CD4-positive, alpha-beta memory T cell (primary cell): ENCODE data around the gene PLA2G2F. TPM values are rescaled to one million over a fixed set of nuclear protein-coding genes. Genes with fewer than 3 reads are reported as not detected.
A peak's percentile ranks its signal among the peaks of the same experiment; 100 is the strongest.

ENCODE experiments used
- CTCF ChIA-PET: fragments of 350-600 bp; sonication (Branson Sonifier 250); formaldehyde crosslinking; loops from one replicate; lab custom pipeline; 2021; ENCODE audit warnings: inconsistent platforms; ENCODE audit not compliant: partially characterized antibody; lab: Charles Lee
- POLR2A ChIA-PET: fragments of 350-600 bp; sonication (Branson Sonifier 250); formaldehyde crosslinking; loops from one replicate; lab custom pipeline; 2021; ENCODE audit not compliant: partially characterized antibody; lab: Charles Lee
- DNase-seq, 5 donors: peaks; one replicate each; pipeline versions ENCODE4 v3.0.0 to v3.0.0-alpha.2; 2020 to 2022; ENCODE audit warnings: mixed read lengths in 1 of 5
- H3K27ac ChIP-seq: one replicate; pipeline ENCODE4 v1.7.0; 2013; ENCODE audit warnings: low read depth, low read length
- H3K27me3 ChIP-seq: 2 replicates; pipeline ENCODE4 v1.7.0; 2013; ENCODE audit warnings: mild to moderate bottlenecking, low read length, moderate library complexity; ENCODE audit not compliant: insufficient read depth
- H3K36me3 ChIP-seq: 2 replicates; pipeline ENCODE4 v1.7.0; 2013; ENCODE audit warnings: mild to moderate bottlenecking, low read length, moderate library complexity; ENCODE audit not compliant: insufficient read depth
- H3K4me1 ChIP-seq: 2 replicates; pipeline ENCODE4 v1.7.0; 2013; ENCODE audit warnings: mild to moderate bottlenecking, low read length, moderate library complexity; ENCODE audit not compliant: insufficient read depth
- H3K4me3 ChIP-seq, 2 donors: one replicate each; pipeline ENCODE4 v1.7.0; 2013; ENCODE audit warnings: low read length in 2 of 2, mild to moderate bottlenecking in 1 of 2
- H3K9me3 ChIP-seq, 2 donors: one replicate each; pipeline ENCODE4 v1.7.0; 2013; ENCODE audit warnings: low read length in 2 of 2, control low read depth in 1 of 2; ENCODE audit not compliant: control insufficient read depth in 1 of 2
- H3K27ac Mint-ChIP-seq, 7 donors: one replicate each; pipeline ENCODE4 v1.8.0; 2020 to 2021; ENCODE audit warnings: mixed read lengths in 7 of 7, mild to moderate bottlenecking in 6 of 7, inconsistent platforms in 3 of 7, moderate library complexity in 3 of 7
- H3K27me3 Mint-ChIP-seq, 2 donors: one replicate each; pipeline ENCODE4 v1.8.0; 2020 to 2021; ENCODE audit warnings: mixed read lengths in 2 of 2
- H3K36me3 Mint-ChIP-seq, 2 donors: one replicate each; pipeline ENCODE4 v1.8.0; 2020 to 2021; ENCODE audit warnings: mixed read lengths in 2 of 2, inconsistent platforms in 1 of 2, mild to moderate bottlenecking in 1 of 2
- H3K4me1 Mint-ChIP-seq, 4 donors: one replicate each; pipeline ENCODE4 v1.8.0; 2020 to 2021; ENCODE audit warnings: mixed read lengths in 4 of 4, mild to moderate bottlenecking in 1 of 4
- H3K4me3 Mint-ChIP-seq, 8 donors: one replicate each; pipeline ENCODE4 v1.8.0; 2020 to 2021; ENCODE audit warnings: mixed read lengths in 8 of 8, mild to moderate bottlenecking in 7 of 8, moderate library complexity in 6 of 8, inconsistent platforms in 3 of 8
- H3K9me3 Mint-ChIP-seq, 8 donors: one replicate each; pipeline ENCODE4 v1.8.0; 2020 to 2021; ENCODE audit warnings: mixed read lengths in 8 of 8, mild to moderate bottlenecking in 5 of 8, inconsistent platforms in 3 of 8, moderate library complexity in 1 of 8
- intact Hi-C: fragments of 100-400 bp; cut with micrococcal nuclease; formaldehyde crosslinking; loops from one replicate; pipeline ENCODE4 v1.15.1; 2023
- polyA plus RNA-seq, 2 donors: library from polyadenylated mRNA; unstranded; fragments of 300-500 nt; fragmentation: Illumina TruSeq; gene quantifications; one replicate each; pipeline ENCODE4 v1.2.3, GENCODE V29; 2021
- total RNA-seq, 2 experiments: library from RNA; stranded (reverse); gene quantifications; one replicate each; pipeline ENCODE4 v1.2.3, GENCODE V29; 2021

PLA2G2F gene
- total and polyA plus RNA-seq, 4 experiments from 2014 or later, result not detected

DNA sequence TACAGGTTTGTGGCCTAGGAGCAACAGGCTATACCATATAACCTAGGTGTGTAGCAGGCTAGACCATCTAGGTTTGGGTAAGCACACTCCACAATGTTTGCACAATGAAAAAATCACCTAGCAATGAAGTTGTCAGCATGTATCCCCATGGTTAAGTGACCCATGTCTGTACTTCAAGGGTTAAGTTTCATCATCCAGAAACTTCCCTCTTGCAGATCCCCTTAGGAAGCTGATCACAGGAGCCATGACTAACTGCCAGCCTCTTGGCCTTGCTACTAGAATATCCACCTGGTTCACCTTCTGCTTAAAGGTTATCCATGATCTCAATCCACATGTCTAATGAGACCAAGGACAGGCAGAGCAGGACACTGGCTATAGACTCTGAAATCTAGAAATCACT is 43.3 kb downstream of the PLA2G2F start:
- intact Hi-C loops, result no loop called here
- Mint-ChIP-seq H3K4me1 (peaks cover 25 to 40% (median 32%) of the 10 kb centered on the region in 4 donors), H3K27me3 (no peaks in the 10 kb centered on the region), H3K27ac (peak overlapping the region in 1 of 7 donors; percentile 43), H3K4me3 (no peak overlapping the region), H3K9me3 (no peaks in the 10 kb centered on the region), H3K36me3 (no peaks in the 10 kb centered on the region)
- Histone ChIP-seq H3K27me3 (no peaks in the 10 kb centered on the region), H3K4me1 (peaks cover 29% of the 10 kb centered on the region), H3K27ac (no peak overlapping the region), H3K36me3 (no peaks in the 10 kb centered on the region), H3K9me3 (no peaks in the 10 kb centered on the region), H3K4me3 (no peak overlapping the region)
- no peak for DNase-seq
- POLR2A ChIA-PET, result no interaction called here
- CTCF ChIA-PET, result interaction anchor here (1.1 to 6.3 kb wide), 5 partner anchors 11 to 30 kb away, joined by 3 to 58 read pairs (median 5); no protein-coding TSS in a partner anchor

DNA sequence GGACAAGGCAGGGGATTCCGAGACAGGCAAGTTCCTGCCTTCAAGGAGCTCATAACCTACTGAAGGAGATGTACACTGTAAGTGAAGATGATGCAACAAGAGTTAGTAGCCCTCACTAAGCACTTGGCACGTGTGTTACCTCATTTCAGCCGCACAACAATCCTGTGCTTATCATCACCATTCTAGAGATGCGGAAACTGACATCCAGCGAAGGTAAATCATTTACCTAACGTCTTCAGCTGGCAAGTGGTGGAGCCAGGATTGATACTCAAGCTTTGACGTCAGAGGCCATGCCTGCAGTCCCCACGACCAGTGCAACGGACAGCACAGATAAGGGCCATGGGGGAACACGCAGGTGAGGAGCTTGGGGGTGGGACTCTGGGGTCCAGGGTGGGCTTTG is 43.9 kb downstream of the PLA2G2F start:
- no peak overlapping the region for H3K4me3 ChIP-seq
- peaks cover 35% of the 10 kb centered on the region for H3K4me1 ChIP-seq
- H3K4me3 Mint-ChIP-seq, result peak overlapping the region in 1 of 8 donors; percentile 12
- no peaks in the 10 kb centered on the region for H3K9me3 Mint-ChIP-seq
- ChIA-PET POLR2A (no interaction called here), CTCF (interaction anchor here (0.6 to 6.3 kb wide), 5 partner anchors 11 to 265 kb away, joined by 3 to 58 read pairs (median 5); no protein-coding TSS in a partner anchor)
- no peaks in the 10 kb centered on the region for H3K36me3 Mint-ChIP-seq
- H3K4me1 Mint-ChIP-seq, result peaks cover 31 to 46% (median 38%) of the 10 kb centered on the region in 4 donors
- DNase-seq, result no peak
- H3K27ac Mint-ChIP-seq, result peak overlapping the region in 2 of 7 donors; percentile 77 to 80
- H3K27ac ChIP-seq, result no peak overlapping the region
- H3K27me3 Mint-ChIP-seq, result no peaks in the 10 kb centered on the region
- H3K9me3 ChIP-seq, result no peaks in the 10 kb centered on the region
- H3K27me3 ChIP-seq, result no peaks in the 10 kb centered on the region
- intact Hi-C loops, result no loop called here
- no peaks in the 10 kb centered on the region for H3K36me3 ChIP-seq

DNA sequence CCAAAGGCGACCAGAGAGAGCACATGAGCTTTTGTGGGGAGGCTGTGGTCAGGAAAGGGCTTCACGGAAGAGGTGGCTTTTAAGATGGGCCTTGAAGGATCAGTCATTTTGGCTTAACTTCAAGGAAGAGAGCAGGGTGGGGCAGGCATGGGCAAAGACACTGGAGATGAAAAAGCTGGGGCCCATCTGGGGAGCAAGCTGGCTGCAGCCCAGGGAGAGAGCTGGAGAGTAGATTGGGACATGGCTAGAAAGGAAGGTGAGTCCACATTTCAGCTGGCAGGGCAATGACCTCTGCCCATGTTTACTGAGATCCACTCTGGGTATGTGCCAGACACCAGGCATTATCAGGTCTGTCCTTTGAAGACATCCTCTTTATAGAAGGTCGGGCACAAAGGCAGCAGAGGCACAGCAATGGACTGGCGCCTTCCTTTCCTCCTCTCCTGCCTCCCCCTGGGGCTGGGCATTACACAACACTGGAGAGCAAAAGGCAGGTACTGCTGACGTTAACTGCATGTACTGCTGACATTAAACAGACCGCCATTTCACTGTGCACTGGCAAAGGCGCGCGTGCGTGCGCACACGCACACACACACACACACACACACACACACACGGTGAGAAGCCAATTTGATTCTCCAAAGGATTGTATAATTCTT is 44.6 kb downstream of the PLA2G2F start:
- DNase-seq, result no peak
- no peaks in the 10 kb centered on the region for H3K36me3 ChIP-seq
- H3K4me3 ChIP-seq, result no peak overlapping the region
- peak overlapping the region in 5 of 7 donors; percentile 44 to 80 (median 77) for H3K27ac Mint-ChIP-seq
- POLR2A ChIA-PET, result no interaction called here
- intact Hi-C loops, result no loop called here
- H3K36me3 Mint-ChIP-seq, result no peaks in the 10 kb centered on the region
- no peak overlapping the region for H3K27ac ChIP-seq
- peak overlapping the region in 7 of 8 donors; percentile 7 to 89 (median 41) for H3K4me3 Mint-ChIP-seq
- H3K4me1 Mint-ChIP-seq, result peaks cover 36 to 53% (median 44%) of the 10 kb centered on the region in 4 donors
- peaks cover 42% of the 10 kb centered on the region for H3K4me1 ChIP-seq
- no peaks in the 10 kb centered on the region for H3K27me3 ChIP-seq
- no peaks in the 10 kb centered on the region for H3K9me3 ChIP-seq
- peaks cover 0 to 2% of the 10 kb centered on the region in 2 donors for H3K27me3 Mint-ChIP-seq
- H3K9me3 Mint-ChIP-seq, result no peaks in the 10 kb centered on the region
- CTCF ChIA-PET, result interaction anchor here (1.1 to 1.6 kb wide), 5 partner anchors 10 to 32 kb away, joined by 3 to 6 read pairs (median 5); no protein-coding TSS in a partner anchor

DNA sequence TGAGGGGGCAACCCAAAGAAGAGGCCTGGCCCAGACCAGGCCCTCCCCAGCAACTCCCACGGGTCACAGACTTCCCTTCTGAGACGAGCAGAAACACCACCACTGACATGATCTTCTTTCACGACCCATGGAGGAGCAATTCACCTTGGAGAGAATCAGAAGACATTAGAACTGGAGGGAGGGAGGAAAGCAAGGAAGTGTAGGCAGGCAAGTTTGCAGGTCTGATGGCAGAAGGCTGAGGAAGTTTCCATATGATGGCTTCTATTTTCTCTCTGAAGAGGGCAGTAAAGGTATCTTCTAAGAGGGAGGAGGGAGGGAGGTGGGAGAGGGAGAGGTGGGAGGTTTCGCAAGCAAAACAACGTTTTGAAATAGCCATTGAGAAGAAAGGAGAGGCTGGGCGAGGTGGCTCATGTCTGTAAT is 45.4 kb downstream of the PLA2G2F start:
- H3K4me1 ChIP-seq, result peaks cover 47% of the 10 kb centered on the region
- no peaks in the 10 kb centered on the region for H3K9me3 Mint-ChIP-seq
- H3K36me3 Mint-ChIP-seq, result no peaks in the 10 kb centered on the region
- H3K4me3 ChIP-seq, result no peak overlapping the region
- H3K36me3 ChIP-seq, result no peaks in the 10 kb centered on the region
- no peak for DNase-seq
- no peaks in the 10 kb centered on the region for H3K9me3 ChIP-seq
- CTCF ChIA-PET, result interaction anchor here (1.1 to 1.4 kb wide), 2 partner anchors 9 to 10 kb away, joined by 4 to 5 read pairs; no protein-coding TSS in a partner anchor
- peaks cover 0 to 3% of the 10 kb centered on the region in 2 donors for H3K27me3 Mint-ChIP-seq
- no peaks in the 10 kb centered on the region for H3K27me3 ChIP-seq
- intact Hi-C loops, result no loop called here
- POLR2A ChIA-PET, result no interaction called here
- H3K4me1 Mint-ChIP-seq, result peaks cover 36 to 59% (median 45%) of the 10 kb centered on the region in 4 donors
- H3K27ac Mint-ChIP-seq, result peak overlapping the region in 6 of 7 donors; percentile 34 to 80 (median 48)
- H3K4me3 Mint-ChIP-seq, result peak overlapping the region in 7 of 8 donors; percentile 0 to 89 (median 85)
- H3K27ac ChIP-seq, result no peak overlapping the region

DNA sequence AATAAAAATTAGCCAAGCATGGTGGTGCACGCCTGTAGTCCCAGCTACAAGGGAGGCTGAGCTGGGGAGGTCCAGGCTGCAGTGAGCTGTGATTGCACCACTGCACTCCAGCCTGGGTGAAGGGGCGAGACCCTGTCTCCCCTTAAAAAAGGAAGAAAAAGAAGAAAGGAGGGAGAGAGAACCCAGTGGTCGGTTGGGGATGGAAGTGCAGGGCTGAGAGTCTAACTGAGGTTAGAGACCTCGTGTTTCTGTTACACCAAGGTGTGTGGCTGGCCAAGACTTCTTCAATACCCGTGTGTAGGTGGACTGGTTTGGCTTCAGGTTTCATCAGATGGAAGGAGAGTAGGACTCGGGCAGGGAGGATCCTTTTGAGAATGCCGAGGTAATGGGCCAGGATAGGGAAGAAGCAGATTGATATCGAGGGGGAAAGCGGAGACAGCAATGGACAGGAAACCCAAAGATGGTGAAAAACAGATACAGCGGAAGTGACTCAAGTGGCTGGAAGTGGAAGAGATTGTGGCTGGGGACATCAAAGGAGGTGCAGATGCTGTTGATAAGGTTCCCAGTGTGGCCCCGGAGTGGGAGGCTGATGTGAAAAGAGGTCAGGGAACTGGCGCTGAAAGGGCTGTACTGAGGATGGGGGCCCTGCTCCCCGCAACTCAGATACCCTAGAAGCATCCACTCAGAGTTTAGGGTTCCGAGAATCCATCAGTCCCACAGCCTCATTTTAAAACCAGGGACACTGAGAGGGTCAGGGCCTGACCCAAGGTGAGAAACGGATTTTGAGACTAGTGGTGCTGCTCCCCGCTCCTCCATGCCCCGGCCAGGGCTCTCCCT is 46.1 kb downstream of the PLA2G2F start:
- peaks cover 35 to 59% (median 45%) of the 10 kb centered on the region in 4 donors for H3K4me1 Mint-ChIP-seq
- H3K4me3 Mint-ChIP-seq, result peak overlapping the region; percentile 80 to 89 (median 86)
- peak overlapping the region; percentile 49 to 56 for H3K4me3 ChIP-seq
- peak overlapping the region; percentile 77 to 90 (median 84) for H3K27ac Mint-ChIP-seq
- peaks cover 47% of the 10 kb centered on the region for H3K4me1 ChIP-seq
- H3K36me3 ChIP-seq, result no peaks in the 10 kb centered on the region
- CTCF ChIA-PET, result interaction anchor here (1.4 kb wide), 1 partner anchor 9 kb away, joined by 4 read pairs; no protein-coding TSS in a partner anchor
- no peaks in the 10 kb centered on the region for H3K9me3 Mint-ChIP-seq
- no peaks in the 10 kb centered on the region for H3K27me3 ChIP-seq
- DNase-seq, result peak; percentile 64 to 81 (median 71)
- POLR2A ChIA-PET, result no interaction called here
- intact Hi-C loops, result no loop called here
- H3K9me3 ChIP-seq, result no peaks in the 10 kb centered on the region
- peaks cover 0 to 3% of the 10 kb centered on the region in 2 donors for H3K27me3 Mint-ChIP-seq
- peak overlapping the region; percentile 35 for H3K27ac ChIP-seq
- H3K36me3 Mint-ChIP-seq, result no peaks in the 10 kb centered on the region

DNA sequence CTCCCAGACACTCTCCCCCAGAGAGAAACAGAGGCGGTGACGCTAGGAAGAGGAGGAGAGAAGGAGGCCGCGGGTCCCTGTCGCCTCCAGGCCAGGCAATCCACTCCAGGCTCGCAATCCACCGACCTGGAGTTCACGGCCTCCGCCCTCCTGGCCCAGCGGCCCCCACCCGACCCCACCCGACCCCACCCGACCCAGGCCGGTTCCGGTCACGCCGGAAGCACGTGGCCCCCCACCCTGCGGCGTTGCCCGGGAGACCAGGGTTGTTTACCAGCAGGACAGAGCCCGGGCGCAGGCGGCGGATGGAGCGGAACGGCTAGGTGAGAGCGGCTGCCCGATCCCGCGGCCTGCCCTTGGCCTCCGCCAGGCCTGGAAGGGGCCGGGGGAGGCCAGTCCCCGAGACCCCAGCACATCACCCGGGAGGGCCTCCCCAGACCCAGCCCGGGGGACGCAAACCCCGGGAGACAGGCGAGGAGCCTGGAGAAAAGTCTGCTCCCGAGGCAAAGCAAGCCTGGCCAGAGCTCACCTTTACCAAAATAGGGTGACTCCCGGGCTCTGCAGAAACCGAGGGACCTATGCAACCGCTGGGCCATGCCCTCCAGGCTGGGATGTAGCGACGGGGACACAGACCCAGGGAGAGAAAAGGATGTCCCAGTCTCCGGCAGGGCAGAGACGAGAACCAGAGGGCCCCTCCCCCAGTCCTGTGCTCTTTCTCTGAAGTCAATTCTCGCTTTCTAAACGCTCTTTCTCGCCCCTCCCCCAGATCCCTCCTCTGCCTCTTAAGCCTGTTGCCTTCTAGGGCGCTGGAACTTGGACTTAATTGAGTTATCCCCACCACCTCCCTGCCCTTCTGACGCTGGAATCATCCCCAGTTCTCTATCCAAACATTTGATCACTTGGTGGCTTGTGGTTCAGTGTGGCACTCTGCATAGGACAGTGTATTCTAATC is 47.0 kb downstream of the PLA2G2F start, which contains the start of the genes PLA2G2C and UBXN10:
PLA2G2C (minus strand) TSS at position 685 of the 949 bp plus-strand sequence. CDS start 9,155 bp downstream, outside the sequence.
UBXN10 (plus strand) TSS at position 263 of the 949 bp plus-strand sequence. CDS start 4,466 bp downstream, outside the sequence.
- Histone ChIP-seq H3K4me3 (peak within 1 kb of the TSS; percentile 49 to 56), H3K36me3 (no peaks in the 10 kb centered on the region), H3K27me3 (no peaks in the 10 kb centered on the region), H3K9me3 (no peaks in the 10 kb centered on the region), H3K27ac (peak within 1 kb of the TSS; percentile 35), H3K4me1 (peaks cover 47% of the 10 kb centered on the region)
- Mint-ChIP-seq H3K27ac (peak within 1 kb of the TSS; percentile 77 to 92 (median 89)), H3K4me3 (peak within 1 kb of the TSS; percentile 83 to 92 (median 88)), H3K9me3 (no peaks in the 10 kb centered on the region), H3K4me1 (peaks cover 35 to 59% (median 45%) of the 10 kb centered on the region in 4 donors), H3K36me3 (no peaks in the 10 kb centered on the region), H3K27me3 (peaks cover 0 to 3% of the 10 kb centered on the region in 2 donors)
- peak; percentile 29 to 65 (median 36) for DNase-seq
- ChIA-PET POLR2A (interaction anchor here (0.8 kb wide), 1 partner anchor 137 kb away, joined by 3 read pairs; no protein-coding TSS in a partner anchor), CTCF (interaction anchor here (3.0 kb wide), 1 partner anchor 10 kb away, joined by 13 read pairs; no protein-coding TSS in a partner anchor)
- intact Hi-C loops, result no loop called here
